NCI-H1092 (cell line): ENCODE data around the gene RAB6B.

Source experiments
- DNase-seq: peaks from one replicate; lab custom pipeline; 2025; lab: John Stamatoyannopoulos, UW

Gene RAB6B

GRCh38 chr3:133857767-133858166 is 37.9 kb downstream of the RAB6B start:
- DNase-seq: no peak

GRCh38 chr3:133856316-133856715 is 39.4 kb downstream of the RAB6B start:
- DNase-seq: no peak

DNA sequence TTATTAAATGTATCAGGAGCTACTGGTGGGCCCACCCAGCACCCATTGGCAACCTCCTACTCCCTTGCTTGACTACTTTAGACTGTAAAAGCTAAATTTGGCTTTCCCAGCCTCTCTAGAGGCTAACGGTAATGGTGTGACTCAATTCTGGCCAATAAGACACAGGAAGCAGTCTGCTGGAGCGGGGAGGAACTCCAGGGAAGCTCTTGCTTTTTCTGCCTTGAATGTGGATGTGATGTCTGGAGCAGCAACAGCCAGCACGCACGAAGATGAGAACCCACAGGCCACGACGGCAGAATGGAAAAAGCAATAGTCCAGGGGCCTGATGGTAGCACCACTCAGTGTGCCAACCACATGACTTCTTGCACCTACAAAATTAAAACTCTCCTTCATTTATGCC is 39.9 kb downstream of the RAB6B start:
- no peak for DNase-seq

- DNase-seq: no peak
Measured at GRCh38 chr3:133855002-133855370, 40.7 kb downstream of the RAB6B start.

- DNase-seq: no peak
Measured at GRCh38 chr3:133854264-133855001, 41.2 kb downstream of the RAB6B start.

DNA sequence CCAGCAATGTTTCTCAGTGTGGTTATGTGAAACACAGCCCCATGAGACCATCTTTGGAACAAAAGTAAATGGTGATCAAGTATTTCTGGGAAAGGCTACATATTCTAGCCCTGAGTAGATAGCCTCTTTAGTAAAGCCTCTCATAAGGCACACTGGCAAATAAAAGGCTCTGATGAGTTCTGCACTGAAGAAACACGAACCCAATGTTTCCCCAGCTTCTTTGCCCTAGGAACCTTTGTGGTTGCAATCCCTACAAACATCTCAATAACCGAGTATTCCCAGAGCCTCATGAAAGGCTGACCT is 41.8 kb downstream of the RAB6B start:
- no peak for DNase-seq

GRCh38 chr3:133853063-133853924 is 42.4 kb downstream of the RAB6B start:
- no peak for DNase-seq

- no peak for DNase-seq
Measured at GRCh38 chr3:133851931-133852330, 43.8 kb downstream of the RAB6B start.

DNA sequence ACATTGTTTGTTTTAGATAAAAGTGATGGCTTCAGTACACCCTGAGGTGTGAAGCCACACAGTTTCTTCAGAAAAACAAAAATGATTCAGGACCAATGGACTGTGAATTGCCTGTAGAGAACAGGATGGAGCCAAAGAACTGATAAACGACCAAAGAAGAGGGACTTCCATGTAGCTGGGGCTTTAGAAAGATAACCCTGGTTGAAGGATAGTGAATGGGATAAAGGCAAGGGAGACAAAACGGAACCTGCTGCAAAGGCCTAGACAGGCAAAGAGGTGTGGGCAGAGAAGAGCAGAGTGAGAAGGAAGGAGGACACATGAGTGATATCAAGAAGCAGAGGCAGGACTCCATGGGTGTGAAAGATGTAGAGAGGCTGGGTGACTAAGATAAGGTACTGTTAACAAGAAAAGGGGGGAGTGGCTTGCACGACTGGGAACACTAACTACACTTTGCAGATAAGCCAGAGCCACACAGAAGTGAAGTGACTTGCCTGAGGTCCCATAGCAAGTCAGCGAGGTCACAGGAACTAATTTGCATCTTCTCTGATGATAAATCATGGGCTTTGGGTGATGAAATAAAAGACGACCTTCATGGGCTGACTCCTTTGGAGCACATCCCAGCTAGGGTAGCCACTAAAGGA is 44.3 kb downstream of the RAB6B start:
- DNase-seq: no peak

GRCh38 chr3:133850034-133850433 is 45.6 kb downstream of the RAB6B start:
- no peak for DNase-seq

DNA sequence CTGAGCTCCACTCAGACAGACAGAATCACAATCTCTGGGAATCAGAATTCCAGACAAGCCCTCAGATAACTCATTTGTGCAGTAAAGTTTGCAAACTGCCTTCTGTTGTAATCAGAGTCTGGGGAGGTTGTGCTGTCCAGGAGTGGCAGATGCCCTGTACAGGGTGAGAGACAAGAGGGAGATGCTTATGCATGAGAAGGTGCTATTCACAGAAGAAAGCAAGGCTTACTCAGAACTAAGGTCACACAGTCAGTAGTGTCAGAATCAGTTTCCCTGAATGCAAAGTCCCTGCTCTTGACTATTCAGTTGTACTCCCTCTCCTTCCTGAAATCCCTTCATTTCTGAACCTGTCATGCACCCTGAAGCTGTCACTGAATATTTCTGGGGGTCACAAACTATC is 46.3 kb downstream of the RAB6B start:
- DNase-seq: no peak

DNA sequence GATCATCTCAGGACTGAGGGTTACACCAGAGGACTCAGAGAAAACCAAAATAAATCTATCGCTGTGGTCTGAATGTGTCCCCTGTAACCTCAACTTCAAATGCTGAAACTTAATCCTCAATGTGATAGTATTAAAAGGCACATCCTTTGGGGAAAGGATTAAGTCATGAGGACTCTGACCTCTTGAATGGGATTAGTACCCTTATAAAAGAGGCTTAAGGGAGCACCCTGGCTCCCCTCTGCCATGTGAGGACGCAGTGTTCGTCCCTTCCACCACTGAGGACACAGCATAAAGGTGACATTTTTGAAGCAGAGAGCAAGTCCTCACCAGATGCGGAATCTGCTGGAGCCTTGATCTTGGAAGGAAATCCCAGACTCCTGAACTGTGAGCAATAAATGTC is 50.6 kb downstream of the RAB6B start:
- DNase-seq: no peak

- no peak for DNase-seq
Measured at GRCh38 chr3:133843634-133844033, 52.0 kb downstream of the RAB6B start.

- DNase-seq: no peak
Measured at GRCh38 chr3:133842158-133842557, 53.5 kb downstream of the RAB6B start.

DNA sequence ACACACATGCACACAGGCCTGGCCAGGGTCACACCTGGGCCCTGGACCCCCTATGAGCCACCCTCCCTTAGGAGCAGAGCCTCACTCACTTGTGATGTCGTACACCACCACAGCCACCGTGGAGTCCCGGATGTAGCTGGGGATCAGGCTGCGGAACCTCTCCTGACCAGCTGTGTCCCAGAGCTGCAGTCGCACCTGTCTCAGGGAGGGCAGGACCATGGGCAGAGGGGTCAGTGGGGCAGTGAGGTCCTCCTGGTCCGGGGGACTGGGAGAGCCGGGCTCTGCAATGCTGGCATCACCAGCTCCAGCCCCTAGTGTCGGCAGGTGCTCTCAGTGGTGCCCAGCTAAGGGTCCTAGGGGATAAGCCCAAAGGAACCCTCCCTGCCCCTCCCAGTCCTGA is 54.5 kb downstream of the RAB6B start:
- DNase-seq: no peak

DNA sequence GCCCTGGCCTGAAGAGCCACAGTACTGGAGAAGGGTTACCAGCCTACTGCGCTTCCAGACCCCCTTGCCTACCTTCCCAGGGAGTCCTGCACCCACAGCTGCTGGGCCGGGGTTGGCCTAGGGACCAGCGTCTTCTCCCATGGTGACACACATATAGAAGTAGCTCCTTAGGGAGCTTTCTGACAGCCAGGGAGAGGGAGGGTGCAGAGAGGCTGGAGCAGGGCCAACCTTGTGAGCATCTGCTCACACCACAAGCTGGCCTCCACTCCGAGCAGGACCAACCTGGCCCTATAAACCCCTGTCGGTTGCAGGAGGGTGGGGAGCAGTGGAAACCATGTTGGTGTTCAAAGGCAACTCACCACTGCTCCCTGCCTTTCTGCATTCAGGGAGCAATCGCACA is 54.9 kb downstream of the RAB6B start:
- DNase-seq: no peak

DNA sequence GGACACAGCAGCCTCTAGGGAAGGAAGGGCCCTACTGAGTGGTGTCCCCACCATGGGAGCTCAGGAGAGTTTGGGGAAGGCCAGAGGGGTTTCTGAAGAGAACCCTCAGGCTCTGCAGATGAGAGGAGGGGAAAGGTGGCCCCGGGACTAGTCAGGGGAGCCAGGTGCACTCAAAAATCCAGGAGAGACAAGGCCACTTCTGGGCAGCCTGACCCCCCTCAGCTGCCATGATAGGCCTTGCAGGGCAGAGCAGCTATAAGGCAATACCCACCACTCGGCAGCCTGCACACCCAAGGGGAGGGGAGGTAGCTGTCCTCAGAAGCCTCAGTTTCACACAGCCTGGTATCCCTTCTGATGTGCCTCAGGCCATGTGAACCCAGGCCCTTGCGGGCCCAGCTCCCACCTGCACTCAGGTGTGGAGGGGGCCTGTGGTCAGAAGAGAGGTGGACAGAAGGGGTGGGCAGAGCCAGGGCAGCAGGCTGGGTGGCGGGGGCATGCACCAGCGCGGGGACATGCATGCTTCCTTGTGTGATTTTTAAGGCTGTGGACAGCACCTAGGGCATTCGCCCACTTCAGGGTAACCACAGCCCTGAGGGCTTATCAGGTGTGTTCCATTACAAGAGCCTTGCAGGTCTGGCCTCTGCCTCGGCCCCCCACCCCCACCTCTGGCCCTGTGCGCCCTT is 55.5 kb downstream of the RAB6B start:
- DNase-seq: no peak

DNA sequence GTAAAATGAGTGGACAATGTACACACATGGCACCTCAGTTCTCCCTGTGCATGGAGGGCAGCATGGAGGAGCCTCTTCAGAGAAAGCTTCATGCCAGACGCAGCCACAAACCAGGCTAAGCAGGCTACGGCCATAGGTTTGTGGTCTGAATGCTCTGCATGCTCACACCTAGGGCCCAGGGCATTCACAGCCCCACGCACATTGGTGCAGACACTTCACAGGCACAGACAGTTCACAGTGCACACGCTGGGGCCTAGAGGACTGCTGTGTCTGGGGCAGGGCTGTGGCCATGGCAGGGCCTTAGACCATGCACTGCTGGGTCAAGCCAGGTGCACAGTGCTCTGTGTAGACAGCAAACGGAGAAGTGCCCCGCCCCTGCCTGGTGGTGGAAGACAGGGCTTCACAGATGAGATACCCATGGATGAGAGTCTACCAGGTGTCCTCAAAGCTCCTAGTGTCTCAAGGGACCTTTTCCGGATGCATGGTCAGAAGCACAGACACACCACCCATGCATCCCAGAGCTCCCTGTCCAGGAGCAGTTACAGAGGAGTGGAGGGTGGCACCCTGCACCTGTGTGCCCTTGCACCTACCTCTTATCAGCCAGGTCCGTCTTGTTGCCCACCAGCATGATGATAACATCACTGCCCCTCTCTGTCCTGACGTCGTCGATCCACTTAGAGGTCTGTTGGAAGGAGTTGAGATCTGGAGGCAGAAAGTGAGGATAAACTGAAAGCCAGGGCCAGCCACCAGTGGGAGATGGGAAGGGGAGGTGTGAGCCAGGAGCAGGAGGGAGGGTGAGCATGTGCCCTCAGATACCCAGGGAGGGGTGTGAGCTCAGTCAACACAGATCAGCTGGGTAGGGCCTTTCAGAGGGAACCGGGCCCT is 56.5 kb downstream of the RAB6B start:
- DNase-seq: no peak

- DNase-seq: no peak
Measured at GRCh38 chr3:133838296-133838789, 57.3 kb downstream of the RAB6B start.

GRCh38 chr3:133837487-133838295 is 58.0 kb downstream of the RAB6B start:
- no peak for DNase-seq
